ENCODE results near the gene HOXA13. TPM values are rescaled to one million over a fixed set of nuclear protein-coding genes. Genes with fewer than 3 reads are reported as not detected.

Gene HOXA13
- total and polyA plus RNA-seq, 10 of the 15 experiments (the other 5 are each of a cell fraction or from before 2014, with no cell fraction given): not detected

- H3K9ac ChIP-seq (ENCODE audit: control insufficient read depth, insufficient read depth, low read length): no peak within 1 kb of the TSS
- FAIRE-seq (no peak), DNase-seq (ENCODE audit: low read depth, low spot score) (no peak), ATAC-seq (no peak)
- no peaks in the 10 kb centered on the region for H3K36me3 ChIP-seq (ENCODE audit: control insufficient read depth in 2 of 2, insufficient read depth in 2 of 2, low read length in 1 of 2)
- H3K9me3 ChIP-seq (replicated peaks; ENCODE audit: control insufficient read depth, insufficient read depth, low read length): no peaks in the 10 kb centered on the region; the same call in 2 of the 3 replicates
- in situ Hi-C loops (cut with MboI) (loop anchor here (5.0 to 25.0 kb wide), 3 partner anchors 789 to 1294 kb away; no protein-coding TSS in a partner anchor), intact Hi-C loops (cut with micrococcal nuclease; ENCODE audit: unreplicated experiment) (no loop called here)
- ChIA-PET POLR2A (no interaction called here), CTCF (interaction anchor here (1.0 kb wide), 1 partner anchor 301 kb away, joined by 3 read pairs; no protein-coding TSS in a partner anchor), RAD21 (ENCODE audit: unreplicated experiment) (no interaction called here), SMC1A (ENCODE audit: uncharacterized antibody, unreplicated experiment) (interaction anchor here (1.0 kb wide), 1 partner anchor 301 kb away, joined by 3 read pairs; no protein-coding TSS in a partner anchor)
- no peak within 1 kb of the TSS for H3K27ac ChIP-seq (ENCODE audit: control insufficient read depth, insufficient read depth)
- BruUV-seq (replicated peaks): no TSS peak
- H3K4me3 ChIP-seq: no peak within 1 kb of the TSS
- H3K79me2 ChIP-seq (ENCODE audit: control insufficient read depth, insufficient read depth, low read length): no peaks in the 10 kb centered on the region
- 11% methylated on average over 30 of the region's 33 CpGs for WGBS (ENCODE audit: insufficient coverage, insufficient replicate concordance, low lambda C conversion rate, missing lambda C conversion rate)
- no peaks in the 10 kb centered on the region for H4K20me1 ChIP-seq (ENCODE audit: control insufficient read depth, insufficient read depth)
- no peak within 1 kb of the TSS for H2AFZ ChIP-seq (ENCODE audit: control insufficient read depth, low read depth, low read length)
- H3K27me3 ChIP-seq (replicated peaks in 1 of 2; ENCODE audit: control insufficient read depth in 2 of 2, insufficient read depth in 2 of 2, low read length in 1 of 2): peaks cover 22 to 55% of the 10 kb centered on the region in 2 experiments
- H3K4me2 ChIP-seq (ENCODE audit: control insufficient read depth, insufficient read depth): no peak within 1 kb of the TSS; the same call in 1 of the 2 replicates
- H3K4me1 ChIP-seq (ENCODE audit: control insufficient read depth, insufficient read depth, low read length): no peaks in the 10 kb centered on the region
- no peak for TF ChIP-seq SRF (IDR thresholded peaks at IDR 0.05; ENCODE audit: low read depth in 2 of 2, low read length in 2 of 2)
- no peak for TF ChIP-seq POLR2A (IDR thresholded peaks at IDR 0.05; ENCODE audit: low read depth, low read length)
- TF ChIP-seq FOS (IDR thresholded peaks at IDR 0.05; ENCODE audit: borderline replicate concordance, extremely low read depth, insufficient read length): no peak
- no peak for TF ChIP-seq RCOR1 (conservative IDR thresholded peaks at IDR 0.05; ENCODE audit: low read depth, low read length)
- no peak for TF ChIP-seq NRF1 (conservative IDR thresholded peaks at IDR 0.05; ENCODE audit: low read depth, low read length)
- no peak for TF ChIP-seq ZNF217 (IDR thresholded peaks at IDR 0.05)
- no peak for TF ChIP-seq RELA (IDR thresholded peaks at IDR 0.05; ENCODE audit: borderline replicate concordance, partially characterized antibody)
- peak; percentile 27 for TF ChIP-seq SUZ12 (IDR thresholded peaks at IDR 0.05; ENCODE audit: unreplicated experiment)
- TF ChIP-seq, protein P1, sequence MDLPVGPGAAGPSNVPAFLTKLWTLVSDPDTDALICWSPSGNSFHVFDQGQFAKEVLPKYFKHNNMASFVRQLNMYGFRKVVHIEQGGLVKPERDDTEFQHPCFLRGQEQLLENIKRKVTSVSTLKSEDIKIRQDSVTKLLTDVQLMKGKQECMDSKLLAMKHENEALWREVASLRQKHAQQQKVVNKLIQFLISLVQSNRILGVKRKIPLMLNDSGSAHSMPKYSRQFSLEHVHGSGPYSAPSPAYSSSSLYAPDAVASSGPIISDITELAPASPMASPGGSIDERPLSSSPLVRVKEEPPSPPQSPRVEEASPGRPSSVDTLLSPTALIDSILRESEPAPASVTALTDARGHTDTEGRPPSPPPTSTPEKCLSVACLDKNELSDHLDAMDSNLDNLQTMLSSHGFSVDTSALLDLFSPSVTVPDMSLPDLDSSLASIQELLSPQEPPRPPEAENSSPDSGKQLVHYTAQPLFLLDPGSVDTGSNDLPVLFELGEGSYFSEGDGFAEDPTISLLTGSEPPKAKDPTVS (IDR thresholded peaks at IDR 0.05; ENCODE audit: low read depth, low read length): no peak
- no peak for TF ChIP-seq POLR2AphosphoS2 (IDR thresholded peaks at IDR 0.05; ENCODE audit: low read depth, low read length)
- no peak for TF ChIP-seq SKIL (IDR thresholded peaks at IDR 0.05; ENCODE audit: low read depth, poor library complexity, severe bottlenecking)
- TF ChIP-seq ZNF384 (IDR thresholded peaks at IDR 0.05; ENCODE audit: borderline replicate concordance, low read depth, low read length): no peak
- no peak for TF ChIP-seq PBX3 (IDR thresholded peaks at IDR 0.05; ENCODE audit: insufficient replicate concordance, low read depth, low read length)
- TF ChIP-seq, protein P2, sequence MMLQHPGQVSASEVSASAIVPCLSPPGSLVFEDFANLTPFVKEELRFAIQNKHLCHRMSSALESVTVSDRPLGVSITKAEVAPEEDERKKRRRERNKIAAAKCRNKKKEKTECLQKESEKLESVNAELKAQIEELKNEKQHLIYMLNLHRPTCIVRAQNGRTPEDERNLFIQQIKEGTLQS (IDR thresholded peaks at IDR 0.05; ENCODE audit: borderline replicate concordance, extremely low read depth, low read depth, low read length): peak; percentile 52; the same call in 1 of the 2 replicates
- TF ChIP-seq RUNX3 (IDR thresholded peaks at IDR 0.05; ENCODE audit: low read length): no peak
- TF ChIP-seq, protein P3, sequence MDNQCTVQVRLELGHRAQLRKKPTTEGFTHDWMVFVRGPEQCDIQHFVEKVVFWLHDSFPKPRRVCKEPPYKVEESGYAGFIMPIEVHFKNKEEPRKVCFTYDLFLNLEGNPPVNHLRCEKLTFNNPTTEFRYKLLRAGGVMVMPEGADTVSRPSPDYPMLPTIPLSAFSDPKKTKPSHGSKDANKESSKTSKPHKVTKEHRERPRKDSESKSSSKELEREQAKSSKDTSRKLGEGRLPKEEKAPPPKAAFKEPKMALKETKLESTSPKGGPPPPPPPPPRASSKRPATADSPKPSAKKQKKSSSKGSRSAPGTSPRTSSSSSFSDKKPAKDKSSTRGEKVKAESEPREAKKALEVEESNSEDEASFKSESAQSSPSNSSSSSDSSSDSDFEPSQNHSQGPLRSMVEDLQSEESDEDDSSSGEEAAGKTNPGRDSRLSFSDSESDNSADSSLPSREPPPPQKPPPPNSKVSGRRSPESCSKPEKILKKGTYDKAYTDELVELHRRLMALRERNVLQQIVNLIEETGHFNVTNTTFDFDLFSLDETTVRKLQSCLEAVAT (IDR thresholded peaks at IDR 0.05): no peak
- no peak for TF ChIP-seq STAT3 (IDR thresholded peaks at IDR 0.05; ENCODE audit: low read depth, low read length)
Measured at GRCh38 chr7:27156508-27156898, 43.4 kb downstream of the HOXA13 start, which contains the start of gene HOXA7. Gene HOXA7, minus strand, starts transcription at chr7:27156675. Its CDS starts 130 bp downstream, at chr7:27156545.
